NT2/D1 (cell line): ENCODE results near the gene CAMTA1.

Source experiments
- DNase-seq: peaks from one replicate; pipeline ENCODE4 v3.0.0-alpha.2; 2011; ENCODE audit warnings: low read depth, low spot score
- H3K27me3 ChIP-seq: 2 replicates; pipeline ENCODE4 v1.6.0; 2011; ENCODE audit warnings: mild to moderate bottlenecking; ENCODE audit not compliant: insufficient read length, insufficient read depth
- H3K36me3 ChIP-seq: 2 replicates; pipeline ENCODE4 v1.6.1; 2011; ENCODE audit warnings: mild to moderate bottlenecking, low read length, mixed read lengths; ENCODE audit not compliant: insufficient read depth, insufficient read length
- H3K4me1 ChIP-seq: 2 replicates; pipeline ENCODE4 v1.5.1; 2011; ENCODE audit not compliant: insufficient read depth, insufficient read length
- H3K4me3 ChIP-seq: 2 replicates; pipeline ENCODE4 v1.5.1; 2011; ENCODE audit warnings: low read depth; ENCODE audit not compliant: insufficient read length
- H3K9ac ChIP-seq: 2 replicates; pipeline ENCODE4 v1.6.0; 2011; ENCODE audit warnings: low read depth; ENCODE audit not compliant: insufficient read length
- H3K9me3 ChIP-seq: 2 replicates; pipeline ENCODE4 v1.5.1; 2011; ENCODE audit warnings: mild to moderate bottlenecking, low read length; ENCODE audit not compliant: insufficient read depth
- SUZ12 ChIP-seq: IDR thresholded peaks from 2 replicates; pipeline ENCODE4 v1.6.1; 2011; ENCODE audit not compliant: insufficient read length, insufficient read depth; ENCODE audit errors: extremely low read depth
- YY1 ChIP-seq: IDR thresholded peaks from 2 replicates; pipeline ENCODE4 v1.6.1; 2011; ENCODE audit not compliant: insufficient read length, insufficient read depth
- ZNF274 ChIP-seq: IDR thresholded peaks from 2 replicates; pipeline ENCODE4 v1.6.1; 2011; ENCODE audit warnings: mild to moderate bottlenecking, low read depth, low read length

The CAMTA1 gene

GRCh38 chr1:7752512-7753417 is 967.5 kb downstream of the CAMTA1 start:
- Histone ChIP-seq H3K9ac (peak overlapping the region; percentile 21), H3K4me1 (no peaks in the 10 kb centered on the region), H3K4me3 (no peak overlapping the region), H3K27me3 (no peaks in the 10 kb centered on the region), H3K9me3 (no peaks in the 10 kb centered on the region), H3K36me3 (peaks cover 14% of the 10 kb centered on the region)
- no peak for TF ChIP-seq ZNF274
- no peak for TF ChIP-seq SUZ12
- no peak for TF ChIP-seq YY1
- DNase-seq = no peak

- Histone ChIP-seq H3K36me3 (peaks cover 8% of the 10 kb centered on the region), H3K4me3 (no peak overlapping the region), H3K9me3 (no peaks in the 10 kb centered on the region), H3K9ac (no peak overlapping the region), H3K27me3 (no peaks in the 10 kb centered on the region), H3K4me1 (no peaks in the 10 kb centered on the region)
- TF ChIP-seq SUZ12 = no peak
- no peak for TF ChIP-seq YY1
- TF ChIP-seq ZNF274 = no peak
- DNase-seq = no peak
Observed at GRCh38 chr1:7753641-7754040, 968.4 kb downstream of the CAMTA1 start.

GRCh38 chr1:7754234-7754633 is 969.0 kb downstream of the CAMTA1 start:
- H3K36me3 ChIP-seq = peaks cover 6% of the 10 kb centered on the region
- no peak for DNase-seq
- TF ChIP-seq SUZ12 = no peak
- no peak for TF ChIP-seq ZNF274
- no peak for TF ChIP-seq YY1
- no peaks in the 10 kb centered on the region for H3K9me3 ChIP-seq
- H3K4me1 ChIP-seq = no peaks in the 10 kb centered on the region
- H3K27me3 ChIP-seq = no peaks in the 10 kb centered on the region
- no peak overlapping the region for H3K9ac ChIP-seq
- no peak overlapping the region for H3K4me3 ChIP-seq

GRCh38 chr1:7755448-7755847 is 970.2 kb downstream of the CAMTA1 start:
- Histone ChIP-seq H3K36me3 (peaks cover 2% of the 10 kb centered on the region), H3K4me1 (no peaks in the 10 kb centered on the region), H3K9ac (no peak overlapping the region), H3K27me3 (no peaks in the 10 kb centered on the region), H3K9me3 (no peaks in the 10 kb centered on the region), H3K4me3 (no peak overlapping the region)
- no peak for TF ChIP-seq SUZ12
- TF ChIP-seq YY1 = no peak
- TF ChIP-seq ZNF274 = no peak
- DNase-seq = no peak

- no peak overlapping the region for H3K4me3 ChIP-seq
- no peak overlapping the region for H3K9ac ChIP-seq
- DNase-seq = no peak
- H3K27me3 ChIP-seq = no peaks in the 10 kb centered on the region
- H3K4me1 ChIP-seq = no peaks in the 10 kb centered on the region
- H3K9me3 ChIP-seq = no peaks in the 10 kb centered on the region
- TF ChIP-seq SUZ12 (no peak), ZNF274 (no peak), YY1 (no peak)
- H3K36me3 ChIP-seq = peaks cover 2% of the 10 kb centered on the region
Observed at GRCh38 chr1:7760245-7760644, 975.0 kb downstream of the CAMTA1 start.

- DNase-seq = no peak
Observed at GRCh38 chr1:7761103-7761502, 975.8 kb downstream of the CAMTA1 start.

GRCh38 chr1:7767176-7767575 is 981.9 kb downstream of the CAMTA1 start:
- Histone ChIP-seq H3K9ac (no peak overlapping the region), H3K27me3 (no peaks in the 10 kb centered on the region), H3K36me3 (peaks cover under 1% of the 10 kb centered on the region), H3K9me3 (no peaks in the 10 kb centered on the region), H3K4me1 (no peaks in the 10 kb centered on the region), H3K4me3 (no peak overlapping the region)
- no peak for TF ChIP-seq SUZ12
- no peak for TF ChIP-seq YY1
- no peak for TF ChIP-seq ZNF274
- DNase-seq = no peak

More at GRCh38 chr1:7761103-7761502, 975.8 kb downstream of the CAMTA1 start:
- TF ChIP-seq SUZ12 (no peak), YY1 (no peak), ZNF274 (no peak)
- Histone ChIP-seq H3K4me1 (no peaks in the 10 kb centered on the region), H3K9me3 (no peaks in the 10 kb centered on the region), H3K4me3 (no peak overlapping the region), H3K9ac (no peak overlapping the region), H3K27me3 (no peaks in the 10 kb centered on the region), H3K36me3 (no peaks in the 10 kb centered on the region)
